HUES48 (cell line): ENCODE results near the gene POC1B.

ENCODE experiments used
- H3K27ac ChIP-seq: one replicate; pipeline ENCODE4 v1.7.0; 2013; ENCODE audit warnings: low read depth, low read length, inconsistent platforms
- H3K27me3 ChIP-seq: 2 replicates; pipeline ENCODE4 v1.6.1; 2013; ENCODE audit warnings: mild to moderate bottlenecking, low read length; ENCODE audit not compliant: control insufficient read depth, insufficient read depth
- H3K36me3 ChIP-seq: 2 replicates; pipeline ENCODE4 v1.6.1; 2013; ENCODE audit warnings: low read length; ENCODE audit not compliant: control insufficient read depth, insufficient read depth
- H3K4me1 ChIP-seq: 2 replicates; pipeline ENCODE4 v1.6.1; 2013; ENCODE audit warnings: mild to moderate bottlenecking, low read length; ENCODE audit not compliant: control insufficient read depth, insufficient read depth
- H3K4me3 ChIP-seq: 2 replicates; pipeline ENCODE4 v1.5.1; 2013; ENCODE audit warnings: mild to moderate bottlenecking, low read depth, low read length
- H3K9ac ChIP-seq: 2 replicates; pipeline ENCODE4 v1.6.1; 2013; ENCODE audit warnings: mild to moderate bottlenecking, low read depth, low read length, moderate library complexity
- H3K9me3 ChIP-seq: 2 replicates; pipeline ENCODE4 v1.6.1; 2013; ENCODE audit warnings: low read length; ENCODE audit not compliant: control insufficient read depth, insufficient read depth

Gene POC1B

DNA sequence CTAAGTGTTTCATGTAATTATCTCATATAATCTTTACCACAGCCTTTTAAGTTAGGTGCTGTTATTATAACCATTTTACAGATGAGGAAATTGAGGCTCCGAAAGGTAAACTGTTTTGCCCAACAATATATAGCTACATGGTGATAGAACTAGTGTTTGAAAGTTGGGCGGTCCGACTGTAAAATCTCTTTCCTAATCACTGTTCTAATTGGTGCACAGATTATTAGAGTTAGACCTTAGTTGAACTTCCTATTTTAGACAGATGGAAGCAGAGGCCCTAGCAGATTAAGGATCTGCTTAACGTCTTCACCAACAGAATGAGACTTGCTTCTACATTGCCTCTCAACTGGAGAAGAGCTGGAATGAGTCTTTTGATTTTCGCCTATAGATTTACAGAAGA is 143.5 kb downstream of the POC1B start:
- no peaks in the 10 kb centered on the region for H3K36me3 ChIP-seq
- H3K4me3 ChIP-seq, result no peak overlapping the region
- H3K27me3 ChIP-seq, result no peaks in the 10 kb centered on the region
- H3K27ac ChIP-seq, result no peak overlapping the region
- no peaks in the 10 kb centered on the region for H3K9me3 ChIP-seq
- peaks cover 27% of the 10 kb centered on the region for H3K4me1 ChIP-seq
- no peak overlapping the region for H3K9ac ChIP-seq

DNA sequence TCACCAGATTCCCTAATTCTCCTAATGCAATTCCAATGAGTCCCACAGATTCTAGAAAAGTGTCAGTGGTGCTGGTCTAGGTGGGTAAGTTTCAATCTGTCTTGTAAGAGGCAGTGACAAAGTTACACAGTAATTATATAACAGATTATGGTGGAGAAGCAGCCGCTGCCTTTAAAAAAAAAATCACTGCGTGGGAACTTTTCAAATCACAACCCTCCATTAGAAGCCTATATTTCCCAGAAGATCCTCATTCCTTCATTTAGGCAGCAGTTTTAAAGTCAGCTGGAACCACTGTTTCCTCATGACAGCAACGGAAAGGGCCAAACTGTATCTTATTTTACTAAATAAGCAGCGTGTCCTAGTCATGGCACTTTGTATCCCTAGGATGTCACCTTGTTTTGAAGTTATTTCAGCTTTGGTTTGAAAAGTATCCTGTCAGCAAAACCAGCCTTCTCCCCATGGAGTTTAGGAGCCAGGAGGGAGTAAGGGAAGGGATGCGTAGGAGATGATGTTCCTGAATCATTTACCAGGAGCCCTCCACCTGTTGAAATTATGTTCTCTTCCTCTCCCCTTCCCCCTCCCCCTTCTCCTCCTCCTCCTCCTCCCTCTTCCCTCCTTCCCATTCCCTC is 145.9 kb downstream of the POC1B start:
- H3K4me3 ChIP-seq, result no peak overlapping the region
- no peaks in the 10 kb centered on the region for H3K36me3 ChIP-seq
- no peaks in the 10 kb centered on the region for H3K27me3 ChIP-seq
- no peaks in the 10 kb centered on the region for H3K9me3 ChIP-seq
- H3K4me1 ChIP-seq, result peaks cover 19% of the 10 kb centered on the region
- no peak overlapping the region for H3K27ac ChIP-seq
- H3K9ac ChIP-seq, result no peak overlapping the region

GRCh38 chr12:89379148-89379838 is 146.6 kb downstream of the POC1B start:
- H3K9me3 ChIP-seq, result no peaks in the 10 kb centered on the region
- H3K27ac ChIP-seq, result peak overlapping the region; percentile 2
- no peak overlapping the region for H3K9ac ChIP-seq
- no peaks in the 10 kb centered on the region for H3K36me3 ChIP-seq
- H3K4me1 ChIP-seq, result peaks cover 14% of the 10 kb centered on the region
- H3K4me3 ChIP-seq, result no peak overlapping the region
- no peaks in the 10 kb centered on the region for H3K27me3 ChIP-seq

DNA sequence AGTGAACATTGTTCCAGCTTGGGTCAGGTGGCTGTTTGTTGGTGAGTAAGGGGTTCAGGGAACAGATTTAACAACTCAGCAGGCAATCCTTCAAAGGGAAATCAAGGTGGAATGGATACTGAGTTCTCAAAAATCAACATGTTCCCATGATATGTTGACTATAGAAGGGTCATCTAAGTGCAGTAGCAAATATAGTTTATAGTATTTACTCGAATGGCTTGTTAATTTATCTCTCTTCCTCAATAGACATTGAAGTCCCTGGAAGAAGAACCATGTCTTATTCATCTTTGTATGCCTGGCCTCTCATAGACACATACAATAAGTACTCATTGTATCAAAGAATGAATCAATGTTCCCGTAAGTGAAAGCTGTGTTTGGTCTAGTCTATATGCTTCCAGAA is 149.0 kb downstream of the POC1B start:
- no peak overlapping the region for H3K4me3 ChIP-seq
- H3K27ac ChIP-seq, result no peak overlapping the region
- no peaks in the 10 kb centered on the region for H3K36me3 ChIP-seq
- no peaks in the 10 kb centered on the region for H3K9me3 ChIP-seq
- H3K9ac ChIP-seq, result no peak overlapping the region
- peaks cover 17% of the 10 kb centered on the region for H3K4me1 ChIP-seq
- H3K27me3 ChIP-seq, result no peaks in the 10 kb centered on the region

- Histone ChIP-seq H3K27me3 (no peaks in the 10 kb centered on the region), H3K9ac (no peak overlapping the region), H3K9me3 (no peaks in the 10 kb centered on the region), H3K4me3 (no peak overlapping the region), H3K36me3 (no peaks in the 10 kb centered on the region), H3K4me1 (peaks cover 17% of the 10 kb centered on the region), H3K27ac (no peak overlapping the region)
These were observed 149.7 kb downstream of the POC1B start for GRCh38 chr12:89376202-89376529.

DNA sequence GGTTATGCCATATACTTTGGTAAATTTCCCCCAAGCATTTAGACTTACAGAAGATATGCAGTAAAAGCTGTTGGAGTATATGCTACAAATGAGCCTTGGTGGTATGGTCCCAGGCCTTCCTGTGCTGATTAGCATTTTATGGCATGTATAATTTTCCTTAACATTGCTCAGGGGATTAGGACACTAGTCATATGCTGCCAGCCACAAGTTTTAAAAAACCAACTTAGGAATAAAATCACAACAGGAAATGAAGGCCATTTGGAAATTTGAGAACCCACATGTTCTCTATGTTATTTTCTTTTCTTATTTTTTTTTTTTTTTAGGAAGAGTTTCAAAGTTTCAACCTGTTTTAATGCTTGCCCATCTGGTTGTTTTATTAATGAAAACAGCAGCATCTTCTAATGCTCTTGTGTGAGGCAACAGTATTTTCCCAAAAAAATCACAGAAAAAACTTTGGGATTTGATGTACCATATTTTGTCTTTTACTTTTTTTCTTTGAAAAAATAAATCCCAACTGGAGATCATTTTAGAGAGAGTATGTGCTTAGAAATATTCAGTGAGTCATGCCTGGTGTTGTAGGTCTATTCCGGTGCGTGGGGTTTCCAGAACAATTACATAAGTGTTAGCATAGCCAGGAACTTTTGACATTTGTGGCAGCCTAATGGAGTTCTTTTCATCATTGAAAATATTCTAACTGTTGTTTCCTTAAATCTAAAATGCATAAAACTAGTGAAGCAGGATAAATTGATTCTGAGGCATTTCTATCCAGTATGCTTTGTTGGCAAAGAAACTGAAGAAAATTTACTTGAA is 151.9 kb downstream of the POC1B start:
- no peaks in the 10 kb centered on the region for H3K9me3 ChIP-seq
- H3K36me3 ChIP-seq, result no peaks in the 10 kb centered on the region
- H3K4me1 ChIP-seq, result peaks cover 17% of the 10 kb centered on the region
- no peaks in the 10 kb centered on the region for H3K27me3 ChIP-seq
- no peak overlapping the region for H3K9ac ChIP-seq
- H3K4me3 ChIP-seq, result no peak overlapping the region
- H3K27ac ChIP-seq, result no peak overlapping the region

DNA sequence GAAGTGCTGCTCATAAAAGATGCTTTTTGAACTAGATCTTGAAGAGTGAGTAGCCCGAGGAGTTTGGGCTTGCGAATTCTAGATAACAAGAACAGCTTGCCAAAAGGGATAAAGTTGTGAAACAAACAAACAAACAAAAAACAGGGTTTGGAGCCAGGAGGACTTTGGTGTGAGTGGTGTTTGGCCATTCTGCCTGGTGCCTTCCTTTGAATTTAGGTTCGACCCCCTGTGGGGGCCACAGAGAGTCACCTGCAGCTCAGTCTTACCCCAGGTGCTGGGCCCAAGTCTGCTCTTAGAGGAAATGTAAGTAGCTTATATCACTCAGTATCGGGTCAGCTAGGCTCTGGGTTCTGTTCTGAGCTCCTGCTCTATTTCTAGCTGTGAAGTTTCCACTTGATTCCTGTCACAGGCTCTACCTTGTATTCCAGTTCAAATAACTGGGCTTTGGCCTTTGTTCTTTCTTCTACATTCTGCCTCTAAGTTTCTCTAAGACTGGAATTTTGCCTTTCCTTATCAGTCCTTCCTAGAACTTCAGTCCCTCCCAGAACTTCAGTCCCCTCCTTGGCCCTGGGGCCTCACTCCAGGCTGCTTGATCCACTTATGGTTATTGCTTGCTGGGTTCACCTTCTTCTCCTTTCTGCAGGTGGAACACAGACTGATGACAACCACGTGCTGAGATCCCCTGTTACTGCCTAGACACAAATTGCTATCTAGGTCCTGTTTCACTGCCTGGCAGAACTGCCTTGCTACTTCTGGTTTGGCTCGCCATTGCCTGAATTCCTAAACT is 153.1 kb downstream of the POC1B start:
- Histone ChIP-seq H3K9me3 (no peaks in the 10 kb centered on the region), H3K27me3 (no peaks in the 10 kb centered on the region), H3K36me3 (no peaks in the 10 kb centered on the region), H3K27ac (peak overlapping the region; percentile 28), H3K4me3 (no peak overlapping the region), H3K4me1 (peaks cover 17% of the 10 kb centered on the region), H3K9ac (no peak overlapping the region)

DNA sequence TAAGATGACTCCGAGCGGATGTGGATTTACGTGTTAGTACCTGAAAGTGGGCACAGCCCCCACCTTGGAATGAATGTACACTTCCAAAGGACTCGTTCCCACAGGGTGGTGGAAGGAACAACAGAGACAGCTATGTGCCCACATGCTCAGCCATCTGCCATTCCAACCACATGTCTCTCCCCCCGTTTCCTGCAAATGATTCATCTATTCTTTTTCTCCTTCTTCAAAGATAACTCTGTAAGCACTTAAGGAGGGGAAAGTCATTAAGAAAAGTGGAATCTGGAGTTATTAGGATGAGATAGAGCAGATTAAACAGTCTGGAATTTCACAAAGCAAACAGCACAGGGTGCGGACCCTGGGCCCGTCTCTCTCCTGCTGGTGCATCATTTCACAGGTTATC is 155.0 kb downstream of the POC1B start:
- no peak overlapping the region for H3K9ac ChIP-seq
- no peaks in the 10 kb centered on the region for H3K27me3 ChIP-seq
- no peak overlapping the region for H3K4me3 ChIP-seq
- H3K4me1 ChIP-seq, result peaks cover 17% of the 10 kb centered on the region
- H3K9me3 ChIP-seq, result no peaks in the 10 kb centered on the region
- H3K36me3 ChIP-seq, result no peaks in the 10 kb centered on the region
- H3K27ac ChIP-seq, result no peak overlapping the region

GRCh38 chr12:89370421-89370831 is 155.4 kb downstream of the POC1B start:
- Histone ChIP-seq H3K27me3 (no peaks in the 10 kb centered on the region), H3K36me3 (no peaks in the 10 kb centered on the region), H3K9me3 (no peaks in the 10 kb centered on the region), H3K4me3 (no peak overlapping the region), H3K27ac (no peak overlapping the region), H3K4me1 (peaks cover 17% of the 10 kb centered on the region), H3K9ac (no peak overlapping the region)
